ENCODE measurements around the gene CPLX4.

CPLX4 gene

GRCh38 chr18:59275406-59275949 is 43.0 kb downstream of the CPLX4 start (continued):
- TF ChIP-seq TRIM28 (IDR thresholded peaks at IDR 0.05; ENCODE audit: borderline replicate concordance, low read length) (no peak), ZFP69B (tag by site-specific recombination; IDR thresholded peaks at IDR 0.05) (no peak), ZNF335 (tag by site-specific recombination; conservative IDR thresholded peaks at IDR 0.05) (no peak), ZNF426 (tag by site-specific recombination; IDR thresholded peaks at IDR 0.05) (no peak), BCL11A (tag by site-specific recombination; IDR thresholded peaks at IDR 0.05; ENCODE audit: low read depth) (no peak), ZNF521 (tag by site-specific recombination; IDR thresholded peaks at IDR 0.05) (no peak)

- ChIA-PET POLR2A (no interaction called here), CTCF (interaction anchor here (0.8 to 7.6 kb wide), 3 partner anchors 11 to 128 kb away, joined by 3 to 41 read pairs (median 5); no protein-coding TSS in a partner anchor)
- no peak for TF ChIP-seq GLI4 (tag by site-specific recombination; IDR thresholded peaks at IDR 0.05)
- no peak for TF ChIP-seq ZNF202 (tag by site-specific recombination; IDR thresholded peaks at IDR 0.05; ENCODE audit: borderline replicate concordance)
- TF ChIP-seq ZSCAN16 (tag by site-specific recombination; IDR thresholded peaks at IDR 0.05) = no peak
- TF ChIP-seq ZNF596 (tag by site-specific recombination; IDR thresholded peaks at IDR 0.05) = no peak
- TF ChIP-seq REST (tag by site-specific recombination; IDR thresholded peaks at IDR 0.05) = no peak
- no peak for TF ChIP-seq ZNF510 (tag by site-specific recombination; IDR thresholded peaks at IDR 0.05; ENCODE audit: insufficient replicate concordance)
- no peak for TF ChIP-seq ZNF16 (tag by site-specific recombination; IDR thresholded peaks at IDR 0.05; ENCODE audit: low read depth)
- no peak for TF ChIP-seq ZNF610 (tag by site-specific recombination; IDR thresholded peaks at IDR 0.05; ENCODE audit: borderline replicate concordance)
- TF ChIP-seq ZNF658 (tag by site-specific recombination; IDR thresholded peaks at IDR 0.05) = no peak
- TF ChIP-seq ZNF645 (tag by site-specific recombination; IDR thresholded peaks at IDR 0.05) = no peak
- no peak for TF ChIP-seq ZNF580 (tag by site-specific recombination; IDR thresholded peaks at IDR 0.05)
- no peak for TF ChIP-seq ZSCAN4 (tag by site-specific recombination; IDR thresholded peaks at IDR 0.05)
- no peak for TF ChIP-seq KLF1 (tag by site-specific recombination; IDR thresholded peaks at IDR 0.05)
- no peak for TF ChIP-seq KLF16 (tag by site-specific recombination; IDR thresholded peaks at IDR 0.05)
- no peak for TF ChIP-seq ZNF2 (tag by site-specific recombination; IDR thresholded peaks at IDR 0.05)
- TF ChIP-seq GLI2 (tag by site-specific recombination; IDR thresholded peaks at IDR 0.05; ENCODE audit: borderline replicate concordance, low read depth) = no peak
- Histone ChIP-seq H3K27ac (ENCODE audit: extremely low read depth, low read depth, low read length) (no peak overlapping the region), H3K9me3 (ENCODE audit: control insufficient read depth, insufficient read depth, low read depth, low read length) (no peaks in the 10 kb centered on the region), H3K36me3 (ENCODE audit: control insufficient read depth in 2 of 2, insufficient read depth in 1 of 2, low read length in 2 of 2) (no peaks in the 10 kb centered on the region), H3K4me3 (ENCODE audit: low read depth, low read length) (no peak overlapping the region), H3K4me1 (ENCODE audit: control insufficient read depth, insufficient read depth, low read length) (no peaks in the 10 kb centered on the region)
These were observed 43.9 kb downstream of the CPLX4 start for GRCh38 chr18:59274533-59274928.
